MV-4-11 (cell line): ENCODE data around the gene CELSR1.
"Not testable (repeated sequence)": the region's sequence is repeated elsewhere in the genome, so short reads cannot be mapped to it uniquely, and the experiment has no call there.

Experiments used
- DNase-seq: peaks from one replicate; lab custom pipeline; 2025; lab: John Stamatoyannopoulos, UW

Gene CELSR1

DNA sequence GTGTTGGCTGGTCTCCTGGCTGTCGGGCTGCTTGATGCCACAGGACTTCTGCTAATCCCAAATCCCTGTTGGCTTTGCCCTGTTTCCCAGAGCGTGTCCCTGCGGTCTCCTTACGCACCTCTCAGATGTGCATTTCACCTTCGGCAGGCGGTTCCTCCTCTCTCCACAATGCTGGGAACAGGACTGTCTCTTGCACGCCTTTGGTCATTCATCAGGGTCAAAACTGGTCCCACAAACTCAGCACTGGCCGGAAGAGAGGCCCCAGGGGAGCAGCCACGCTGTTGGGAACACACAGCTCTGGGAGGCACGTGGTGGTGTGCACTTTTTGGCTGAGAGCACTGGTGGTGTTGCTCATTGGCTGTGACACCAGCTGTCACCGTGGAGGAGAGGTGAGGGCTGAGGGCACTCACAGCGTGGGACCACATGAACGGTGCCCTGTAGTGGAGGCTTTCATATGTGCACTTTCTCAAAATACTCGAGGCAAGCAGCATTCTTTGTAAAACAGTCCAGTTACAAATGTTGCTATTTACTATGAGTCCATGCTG lies 217.2 kb downstream of the CELSR1 start:
- DNase-seq: no peak

DNA sequence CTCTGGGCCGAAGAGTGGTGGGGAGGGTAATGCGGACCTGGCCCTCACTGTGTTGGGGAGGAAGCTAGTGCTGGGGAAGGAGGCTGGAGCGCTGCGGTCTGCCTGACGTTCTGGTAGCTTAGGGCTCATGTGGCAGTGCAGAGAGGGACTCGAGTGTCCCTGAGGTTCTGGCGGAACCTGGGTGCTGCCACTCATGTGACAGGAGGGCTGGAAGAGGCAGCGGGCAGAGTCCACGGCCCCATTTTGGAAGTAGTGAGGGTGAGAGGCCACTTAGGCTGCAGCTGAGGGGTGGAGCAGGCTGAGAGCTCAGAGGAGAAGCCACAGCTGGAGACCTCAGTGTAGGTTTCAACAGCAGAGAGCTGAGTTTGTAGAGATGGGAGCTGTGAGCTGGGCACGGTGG lies 218.1 kb downstream of the CELSR1 start:
- no peak for DNase-seq

DNA sequence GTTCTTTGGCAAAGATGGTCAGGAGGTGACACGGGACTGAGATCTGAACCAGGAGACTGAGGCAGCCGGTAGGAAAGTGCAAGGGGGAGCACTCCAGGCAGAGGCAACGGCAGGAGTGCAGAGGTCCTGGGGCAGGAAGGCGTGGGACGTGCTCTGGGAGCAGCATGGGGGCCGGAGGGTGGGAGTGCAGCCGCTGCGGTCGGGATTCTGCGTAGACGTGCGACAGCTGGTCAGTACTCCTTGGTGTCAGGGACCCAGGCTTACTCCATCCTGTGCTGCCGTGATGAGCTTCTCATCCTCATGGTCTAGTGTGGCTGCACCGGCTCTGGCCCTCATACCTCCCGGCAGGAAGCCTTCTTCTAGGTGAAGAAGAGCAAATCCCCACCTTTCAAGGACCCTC lies 218.8 kb downstream of the CELSR1 start:
- no peak for DNase-seq

- DNase-seq: no peak
Observed at GRCh38 chr22:46317646-46318045, 219.8 kb downstream of the CELSR1 start.

GRCh38 chr22:46315976-46316375 lies 221.4 kb downstream of the CELSR1 start:
- no peak for DNase-seq

- not testable (repeated sequence) for DNase-seq
Observed at GRCh38 chr22:46312848-46313247, 224.6 kb downstream of the CELSR1 start.

DNA sequence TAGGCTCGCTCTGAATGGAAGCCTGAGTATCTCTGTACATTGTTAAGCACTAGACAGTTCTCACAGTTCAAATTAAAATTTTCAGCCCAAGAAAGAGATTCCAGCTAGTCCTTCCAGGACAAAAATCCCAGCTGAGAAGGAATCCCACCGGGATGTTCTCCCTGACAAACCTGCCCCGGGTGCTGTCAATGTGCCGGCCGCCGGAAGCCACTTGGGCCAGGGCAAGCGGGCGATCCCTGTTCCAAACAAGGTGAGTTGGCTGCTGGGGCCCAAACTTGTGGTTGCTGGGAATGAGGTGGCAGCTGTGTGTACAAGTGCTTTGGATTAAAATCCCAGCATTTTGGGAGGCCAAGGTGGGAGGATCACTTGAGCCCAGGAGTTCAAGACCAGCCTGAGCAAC lies 225.4 kb downstream of the CELSR1 start:
- no peak for DNase-seq
